NCI-H1436 treated with DMSO at 0.1 percent for 48 hours (cell line): ENCODE results near the gene THSD4.
A peak's percentile ranks its signal among the peaks of the same experiment; 100 is the strongest.
"Not testable (repeated sequence)": the region's sequence is repeated elsewhere in the genome, so short reads cannot be mapped to it uniquely, and the experiment has no call there.

Experiments used
- DNase-seq: peaks from one replicate; lab custom pipeline; 2025; lab: John Stamatoyannopoulos, UW

THSD4 gene

DNA sequence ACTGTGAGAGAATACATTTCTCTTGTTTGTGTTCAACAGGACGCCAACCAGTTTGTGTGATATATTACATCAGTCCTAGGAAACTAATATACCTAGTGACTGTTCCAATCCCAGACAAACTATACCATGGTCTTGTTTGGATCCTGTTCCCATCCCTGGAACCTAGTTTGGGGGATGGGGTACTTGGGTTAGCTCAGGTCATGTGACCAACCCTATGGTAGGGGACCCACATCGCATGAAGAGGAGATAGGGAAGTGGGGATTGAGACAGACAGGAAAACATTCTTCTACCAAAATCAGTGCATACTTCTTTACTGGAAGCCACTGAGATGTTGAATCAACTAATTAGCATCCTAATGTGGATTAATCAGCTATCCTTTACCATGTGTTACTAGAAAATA is 146.1 kb downstream of the THSD4 start:
- DNase-seq, result no peak

DNA sequence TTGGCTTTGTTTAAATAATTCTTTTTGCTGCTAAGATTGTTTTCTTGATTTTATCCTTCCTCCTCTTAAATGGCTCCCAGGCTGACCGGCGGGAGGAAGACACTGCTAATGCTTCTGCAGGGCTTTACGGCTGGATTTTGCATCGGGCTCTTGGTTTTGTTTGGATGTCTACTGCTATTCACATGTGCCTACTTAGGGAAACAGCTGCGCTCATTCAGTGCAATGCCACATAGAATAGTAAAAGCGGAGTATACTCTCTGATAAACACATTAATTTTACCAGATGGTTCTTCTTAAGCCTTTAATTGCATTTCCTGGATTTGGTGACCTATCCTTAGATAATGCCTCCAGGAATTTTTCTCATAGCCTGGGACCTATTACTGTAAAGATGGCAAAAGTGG is 146.6 kb downstream of the THSD4 start:
- no peak for DNase-seq

DNA sequence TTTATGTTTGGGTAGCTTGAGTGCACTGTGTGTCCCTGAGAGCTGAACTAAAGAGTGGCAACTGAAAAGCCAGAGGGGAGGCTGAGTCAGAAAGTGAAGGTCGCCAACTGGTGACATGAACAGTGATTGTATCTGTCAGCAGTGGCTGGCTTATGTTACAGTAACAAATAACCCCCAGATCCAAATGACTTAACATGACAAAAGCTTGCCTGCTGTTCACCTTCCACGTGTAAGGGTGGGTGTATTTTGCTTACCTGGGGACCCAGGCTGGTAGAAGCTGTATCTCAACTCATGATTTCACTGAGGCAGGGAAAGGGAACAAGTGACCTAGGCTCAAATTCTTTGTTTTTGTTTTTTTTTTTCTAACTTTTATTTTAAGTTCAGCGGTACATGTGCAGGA is 147.3 kb downstream of the THSD4 start:
- DNase-seq, result no peak

DNA sequence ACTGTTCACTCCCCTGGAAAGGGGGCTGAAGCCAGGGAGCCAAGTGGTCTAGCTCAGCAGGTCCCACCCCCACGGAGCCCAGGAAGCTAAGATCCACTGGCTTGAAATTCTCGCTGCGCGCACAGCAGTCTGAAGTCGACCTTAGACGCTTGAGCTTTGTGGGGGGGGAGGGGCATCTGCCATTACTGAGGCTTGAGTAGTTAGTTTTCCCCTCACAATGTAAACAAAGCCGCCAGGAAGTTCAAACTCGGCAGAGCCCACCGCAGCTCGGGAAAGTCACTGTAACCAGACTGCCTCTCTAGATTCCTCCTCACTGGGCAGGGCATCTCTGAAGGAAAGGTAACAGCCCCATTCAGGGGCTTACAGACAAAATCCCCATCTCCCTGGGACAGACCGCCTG is 150.3 kb downstream of the THSD4 start:
- DNase-seq, result not testable (repeated sequence)

DNA sequence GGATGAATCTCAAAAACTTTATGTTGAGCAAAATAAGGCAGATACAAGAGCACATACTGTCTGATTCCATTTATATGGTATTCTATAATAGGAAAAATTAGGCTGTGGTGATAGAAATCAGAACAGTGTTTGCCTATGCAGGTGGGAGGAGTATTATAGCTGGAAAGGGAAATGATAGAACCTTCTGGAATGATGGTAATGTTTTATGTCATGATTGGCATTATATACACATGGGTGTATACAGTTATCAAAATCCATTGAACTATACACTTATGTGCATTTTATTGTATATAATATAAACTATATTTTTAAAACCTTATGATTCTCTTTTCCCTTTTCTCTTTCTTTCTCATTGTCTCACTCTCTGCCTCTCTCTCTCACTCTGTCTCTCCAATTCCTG is 156.1 kb downstream of the THSD4 start:
- no peak for DNase-seq

DNA sequence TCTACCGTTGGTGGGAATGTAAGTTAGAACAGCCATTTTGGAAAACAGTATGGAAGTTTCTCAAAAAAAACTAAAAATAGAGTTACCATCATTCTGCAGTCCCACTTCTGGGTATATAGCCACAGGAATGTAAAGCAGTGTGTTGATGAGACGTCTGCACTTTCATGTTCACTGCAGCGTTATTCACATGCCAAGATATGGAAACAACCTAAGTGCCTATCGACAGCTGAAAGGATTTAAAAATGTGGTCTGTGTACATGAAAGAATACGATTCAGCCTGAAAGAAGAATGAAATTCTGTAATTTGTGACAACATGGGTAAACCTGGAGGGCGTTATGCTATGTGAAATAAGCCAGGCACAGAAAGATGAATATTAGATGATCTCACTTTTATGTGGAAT is 157.7 kb downstream of the THSD4 start:
- DNase-seq, result no peak

DNA sequence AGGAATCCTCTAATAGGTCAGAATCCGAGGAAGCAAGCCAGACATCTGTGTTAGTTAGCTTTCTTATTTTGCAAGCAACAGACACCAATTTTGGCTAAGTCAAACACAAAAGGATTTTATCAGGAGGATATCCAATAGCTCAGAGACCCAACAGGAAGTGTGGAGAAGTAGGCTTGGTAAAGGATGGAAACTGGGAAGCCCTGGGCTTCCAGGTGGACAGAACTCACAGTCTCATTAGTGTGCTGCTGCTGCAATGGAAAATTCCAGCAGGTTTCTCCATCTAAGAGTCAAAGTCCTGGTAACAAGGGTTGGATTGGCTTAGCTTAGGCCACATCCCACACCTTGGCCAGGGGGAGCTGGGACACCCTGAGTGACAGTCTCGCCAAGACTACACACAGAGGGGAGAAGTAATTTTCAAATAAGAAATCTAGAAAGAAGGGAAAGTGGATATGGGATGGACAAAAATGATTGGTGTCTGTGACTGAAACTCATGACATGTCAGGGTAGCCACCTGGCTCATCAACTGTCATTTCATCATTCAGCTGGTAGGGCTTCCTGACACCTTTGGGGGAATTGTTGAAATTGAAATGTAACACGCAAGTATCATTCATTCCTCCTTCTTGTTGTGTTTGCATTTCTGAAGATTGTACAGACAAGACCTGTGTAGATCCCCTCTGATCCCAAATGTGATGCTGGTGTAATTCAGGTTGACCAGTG is 158.6 kb downstream of the THSD4 start:
- no peak for DNase-seq

DNA sequence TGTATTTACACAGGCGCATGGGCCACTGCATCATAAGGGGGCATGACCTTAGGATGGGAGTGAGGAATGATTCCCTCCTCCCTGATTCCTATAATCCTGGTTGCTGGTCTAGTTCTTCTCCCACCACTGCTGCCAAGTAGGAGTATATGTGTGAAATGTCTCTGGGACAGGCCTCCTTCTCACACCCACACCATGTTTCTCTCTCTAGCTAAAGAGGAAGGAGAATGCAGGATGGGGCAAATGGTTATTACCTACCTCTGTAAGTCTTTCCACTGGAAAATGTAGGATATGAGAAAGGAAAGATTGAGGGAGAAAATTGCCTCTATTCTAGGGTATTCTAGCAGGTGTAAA is 159.2 kb downstream of the THSD4 start:
- DNase-seq, result no peak

DNA sequence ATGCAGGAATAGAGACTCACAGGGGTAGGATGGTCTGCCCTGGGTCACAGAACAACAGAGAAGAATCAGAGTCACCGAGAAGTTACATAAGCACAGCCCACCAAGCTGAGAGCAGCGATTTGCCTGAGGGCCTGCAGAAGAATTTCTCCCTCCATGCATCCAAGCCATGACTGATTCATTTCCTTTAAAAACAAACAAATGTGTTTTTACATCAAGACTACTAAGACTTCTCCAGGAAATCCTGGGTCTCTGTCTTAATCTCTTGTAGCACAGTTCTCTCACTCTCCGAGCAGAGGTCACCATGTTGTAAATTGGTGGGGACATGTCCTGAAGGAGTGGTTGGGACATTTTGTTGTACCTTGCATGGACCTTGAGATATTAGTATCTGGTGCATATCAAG is 159.8 kb downstream of the THSD4 start:
- no peak for DNase-seq

DNA sequence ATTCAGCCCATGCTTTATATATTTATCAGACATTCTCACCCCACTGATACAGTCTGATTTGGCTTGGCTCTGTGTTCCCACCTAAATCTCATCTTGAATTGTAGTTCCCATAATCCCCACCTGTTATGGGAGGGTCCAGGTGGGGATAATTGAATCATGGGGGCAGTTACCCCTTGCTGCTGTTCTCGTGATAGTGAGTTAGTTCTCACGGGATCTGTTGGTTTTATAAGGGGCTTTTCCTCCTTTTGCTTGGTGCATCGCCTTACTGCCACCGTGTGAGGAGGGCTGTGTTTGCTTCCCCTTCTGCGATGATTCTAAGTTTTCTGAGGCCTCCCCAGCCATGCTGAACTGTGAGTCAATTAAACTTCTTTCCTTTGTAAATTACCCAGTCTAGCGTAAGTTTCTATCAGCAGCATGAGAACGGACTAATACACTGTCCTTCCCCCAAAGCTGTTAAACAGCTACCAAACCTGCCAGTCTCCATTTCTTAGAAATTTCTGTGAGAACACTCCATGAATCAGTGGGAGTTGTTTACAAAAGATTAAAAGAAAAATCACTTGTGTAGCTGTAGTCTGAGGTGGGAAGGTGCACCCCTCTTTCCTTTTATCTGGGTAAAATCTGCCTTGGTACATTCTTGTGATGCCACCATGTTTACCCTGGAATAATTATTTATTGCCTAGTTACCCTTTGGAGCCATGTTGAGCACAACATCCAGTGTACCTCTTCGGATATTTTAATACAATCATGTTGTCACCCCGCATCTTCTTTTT is 160.5 kb downstream of the THSD4 start:
- no peak for DNase-seq

DNA sequence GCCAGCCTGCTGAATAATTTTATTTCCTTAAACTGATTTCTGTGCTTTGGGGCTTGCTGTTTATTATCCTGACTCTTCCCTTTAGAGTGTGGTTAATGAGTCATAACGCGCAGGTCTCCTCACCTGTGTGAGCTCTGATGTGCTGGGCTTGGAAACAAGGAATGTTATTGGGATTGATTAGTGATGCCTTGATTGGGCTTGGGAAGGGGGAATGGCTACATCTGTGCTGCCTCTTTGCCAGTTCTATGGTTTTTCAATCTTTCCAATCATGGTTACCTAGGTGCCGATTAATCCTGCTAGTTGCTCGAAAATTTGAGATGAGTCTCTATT is 161.0 kb downstream of the THSD4 start:
- no peak for DNase-seq

DNA sequence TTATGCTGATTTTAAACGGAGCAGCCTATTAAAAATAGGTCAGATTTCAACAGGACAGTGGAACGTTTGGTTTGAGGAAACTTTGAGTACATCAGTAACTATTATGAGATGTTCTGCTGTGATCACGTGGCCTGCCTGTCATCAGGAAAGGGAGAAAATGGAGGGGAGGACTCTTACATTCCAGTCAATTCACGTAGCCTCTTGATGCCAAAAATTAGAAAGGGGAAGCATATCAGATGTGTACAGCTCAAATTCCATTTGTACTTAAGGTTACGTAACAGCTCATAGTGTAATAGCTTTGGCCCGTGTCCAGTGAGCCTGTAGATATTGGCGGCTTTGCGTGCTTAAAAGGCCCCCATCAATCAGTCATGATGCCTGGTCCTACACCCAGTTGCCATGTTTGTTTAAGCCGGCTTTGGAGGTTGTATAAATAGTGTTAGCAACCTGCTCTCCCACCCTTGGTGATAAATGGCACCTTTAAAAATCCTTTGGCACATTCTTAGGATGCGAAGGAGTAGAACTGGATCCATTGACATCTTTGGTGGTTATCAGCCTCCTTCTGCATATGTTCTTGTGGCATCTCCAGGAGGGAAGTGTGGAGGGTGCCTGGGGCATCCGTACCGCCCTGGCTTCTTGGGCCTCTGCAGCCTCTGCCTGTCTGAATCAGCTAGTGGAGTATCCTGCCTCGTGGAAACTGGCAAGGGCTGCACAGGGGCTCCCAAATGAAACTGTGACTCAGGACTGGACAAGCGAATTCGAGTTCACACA is 163.9 kb downstream of the THSD4 start:
- DNase-seq, result peak; percentile 73

DNA sequence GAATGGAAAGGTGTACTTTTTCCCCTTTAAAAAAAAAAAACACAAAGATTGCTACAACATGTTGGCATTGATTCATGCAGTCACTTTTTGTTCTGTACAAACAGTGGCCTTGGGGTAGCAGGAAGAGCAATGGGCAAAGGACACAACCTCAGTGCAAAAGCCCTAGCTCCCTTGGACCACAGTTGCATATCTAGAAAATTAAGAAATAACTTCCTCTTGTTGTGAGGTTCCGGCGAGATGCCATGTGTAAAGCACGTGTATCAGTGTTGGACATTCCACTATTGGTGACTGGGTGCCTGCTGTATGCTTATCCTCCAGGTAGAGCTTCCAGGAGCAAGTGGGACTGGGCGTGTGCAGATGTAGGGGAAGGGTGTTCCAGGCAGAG is 164.5 kb downstream of the THSD4 start:
- DNase-seq, result no peak

DNA sequence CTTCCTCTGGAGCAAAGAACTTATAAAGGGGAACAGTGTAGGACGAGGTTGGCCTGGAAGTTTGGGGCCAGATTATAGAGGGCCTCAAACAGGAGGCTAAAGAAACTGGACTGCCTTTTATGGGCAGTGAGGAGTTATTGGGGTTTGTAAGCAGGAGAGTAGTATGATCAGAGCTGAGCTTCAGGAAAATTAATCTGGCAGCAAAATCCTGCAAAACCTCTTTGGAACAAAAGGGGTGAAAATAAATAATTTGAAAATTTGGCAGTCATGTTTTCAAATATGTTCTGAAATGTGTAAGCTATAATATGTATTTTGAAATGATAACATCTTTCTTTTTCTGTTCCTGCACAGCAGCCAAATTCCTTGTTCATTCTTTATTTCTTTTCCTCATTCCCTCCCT is 164.9 kb downstream of the THSD4 start:
- DNase-seq, result no peak

DNA sequence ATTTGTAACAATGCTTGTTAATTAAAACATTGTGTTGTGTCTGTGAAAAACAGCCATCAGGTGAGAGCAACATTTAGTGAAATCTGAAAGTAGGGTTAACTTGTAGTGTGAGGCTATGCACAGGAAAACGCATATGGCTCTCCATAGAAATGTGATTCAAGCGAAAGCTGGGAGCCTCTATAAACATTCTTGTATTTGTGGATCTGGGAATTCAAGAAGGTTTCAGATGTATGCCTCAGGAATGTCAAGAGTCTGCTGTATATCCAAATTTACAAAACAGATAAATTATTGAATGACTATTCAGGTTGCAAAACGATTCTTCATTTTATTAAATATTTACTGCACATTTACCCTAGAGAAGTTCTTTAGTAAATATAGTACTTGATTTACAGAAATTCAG is 166.0 kb downstream of the THSD4 start:
- DNase-seq, result no peak

DNA sequence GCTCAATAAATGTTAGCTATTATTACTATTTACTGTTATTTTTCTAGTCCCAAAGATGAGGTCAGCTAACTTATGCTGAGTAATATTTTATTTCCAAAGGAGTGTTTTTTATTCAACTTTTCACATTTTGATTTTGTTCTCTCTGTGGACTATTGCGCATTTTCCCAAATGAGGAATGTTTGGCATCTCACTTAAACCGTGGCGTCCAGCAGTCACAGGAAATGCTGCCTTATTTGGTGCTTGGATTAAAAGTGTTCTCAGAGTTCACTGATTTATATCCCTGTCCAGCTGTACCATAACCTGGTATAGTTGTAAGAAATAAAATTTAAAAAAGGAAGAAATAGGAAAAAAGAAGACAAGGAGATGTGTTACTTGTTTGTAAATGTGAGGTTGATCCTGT is 166.8 kb downstream of the THSD4 start:
- DNase-seq, result no peak

DNA sequence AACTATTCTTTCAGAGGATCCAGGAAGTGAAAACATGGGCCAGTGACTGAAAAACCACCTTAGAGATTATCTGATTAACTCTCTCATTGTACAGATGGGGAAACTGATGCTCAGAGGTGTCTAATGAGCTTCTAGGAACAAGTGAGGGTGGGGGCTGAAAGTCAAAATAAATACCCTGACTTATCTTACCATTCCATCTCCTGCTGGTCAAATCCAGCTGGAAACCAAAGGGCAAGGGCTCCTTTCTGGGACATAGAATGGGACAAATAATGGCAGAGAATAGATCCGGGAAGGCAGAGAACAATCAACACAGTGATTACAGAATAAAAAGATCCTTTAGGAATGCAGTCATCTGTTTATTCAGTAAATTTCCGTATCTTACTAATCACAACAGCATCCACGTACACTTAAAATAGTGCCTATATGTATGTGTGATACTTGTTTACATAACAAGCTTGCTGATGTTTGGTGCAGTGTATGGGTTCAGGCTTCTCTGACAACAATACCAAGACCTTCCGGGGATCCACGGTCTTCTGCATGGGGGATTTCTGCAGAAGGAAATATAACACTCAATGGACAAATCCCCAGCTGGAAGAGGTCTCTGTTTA is 173.2 kb downstream of the THSD4 start:
- no peak for DNase-seq

DNA sequence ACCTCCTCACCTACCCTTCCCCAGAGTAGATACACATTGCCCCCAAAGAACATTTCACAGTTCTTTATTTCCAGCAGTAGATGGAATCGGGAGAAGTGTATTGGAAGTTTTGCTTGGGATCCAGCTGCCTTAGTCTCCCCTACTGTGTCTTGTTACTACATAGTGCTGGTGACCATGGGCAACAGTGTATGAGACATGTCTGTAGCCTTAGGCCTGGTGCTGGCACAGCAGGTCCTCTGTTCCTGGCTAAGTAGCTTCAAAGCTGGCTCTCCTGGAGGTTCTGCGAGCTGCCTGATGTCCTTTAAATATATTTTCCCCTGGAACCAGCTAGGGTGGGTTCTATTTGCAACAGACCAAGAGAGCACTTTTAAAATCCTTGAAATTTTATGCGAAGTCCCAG is 174.7 kb downstream of the THSD4 start:
- DNase-seq, result no peak

DNA sequence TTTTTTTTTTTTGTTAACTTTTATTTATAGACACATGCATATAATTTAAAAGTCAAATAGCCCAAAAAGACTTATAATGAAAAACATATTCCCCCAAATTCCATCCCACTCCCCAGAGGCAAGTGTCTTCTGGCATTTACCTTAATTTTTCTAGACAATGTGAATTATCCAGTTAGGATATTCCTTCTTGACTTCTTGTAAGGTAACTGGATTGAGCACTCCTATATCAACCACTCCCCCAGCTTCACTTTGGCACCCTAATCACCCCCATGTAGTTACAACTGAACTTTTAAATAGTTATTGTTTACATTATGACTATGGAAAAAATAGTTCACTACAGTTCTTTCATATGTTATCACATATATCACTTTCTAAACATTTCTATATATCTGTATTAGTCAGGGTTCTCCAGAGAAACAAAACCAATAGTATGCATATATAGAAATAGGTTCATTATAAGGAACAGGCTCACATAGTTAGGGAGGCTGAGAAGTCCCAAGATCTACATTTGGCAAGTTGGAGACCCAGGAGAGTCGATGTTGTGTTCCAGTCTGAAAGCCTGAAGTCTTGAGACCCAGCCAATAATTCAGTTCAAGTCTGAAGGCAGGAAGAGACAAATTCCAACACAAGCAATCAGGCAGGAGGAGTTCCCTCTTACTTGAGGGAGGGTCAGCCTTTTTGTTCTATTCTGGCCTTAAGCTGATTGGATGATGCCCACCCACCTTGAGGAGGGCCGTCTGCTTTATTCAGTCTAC is 175.8 kb downstream of the THSD4 start:
- DNase-seq, result no peak

DNA sequence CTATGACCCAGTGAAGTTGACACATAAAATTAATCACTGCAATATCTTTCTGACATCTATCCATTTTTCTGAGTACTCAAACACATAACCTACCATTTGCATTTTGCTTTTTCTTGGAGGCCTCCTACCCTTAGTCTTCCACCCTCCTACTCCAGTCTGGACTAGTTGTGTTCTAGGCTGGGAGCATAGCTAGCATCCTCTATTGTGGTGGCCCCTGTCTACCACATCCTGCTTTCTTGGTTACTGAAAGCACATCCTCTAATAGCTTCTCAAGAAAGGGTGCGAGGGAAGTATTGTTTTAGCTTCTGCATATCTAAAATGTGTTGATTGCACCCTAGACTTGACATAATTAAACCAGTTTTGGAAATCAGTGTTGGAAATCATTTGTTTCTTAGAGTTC is 176.5 kb downstream of the THSD4 start:
- no peak for DNase-seq

DNA sequence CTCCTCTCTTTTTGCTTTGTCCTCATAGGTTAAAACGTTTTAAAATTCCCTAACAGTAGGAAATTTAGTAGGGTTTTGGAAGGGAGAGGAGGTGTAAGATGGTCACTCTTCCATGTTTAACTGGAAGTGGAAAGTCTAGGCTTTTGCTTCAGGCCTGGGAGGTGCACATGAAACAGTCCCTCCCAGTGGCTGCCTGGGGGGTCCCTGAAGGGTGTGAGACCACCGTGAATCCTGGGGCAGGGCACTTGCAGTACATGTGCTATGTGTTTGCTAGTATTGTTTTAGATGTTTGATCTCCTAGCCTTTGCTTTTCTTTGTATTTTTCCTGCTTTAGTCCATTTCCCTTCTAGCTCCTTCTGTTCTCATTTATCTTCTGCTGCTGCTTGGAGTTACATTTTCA is 178.5 kb downstream of the THSD4 start:
- DNase-seq, result no peak

DNA sequence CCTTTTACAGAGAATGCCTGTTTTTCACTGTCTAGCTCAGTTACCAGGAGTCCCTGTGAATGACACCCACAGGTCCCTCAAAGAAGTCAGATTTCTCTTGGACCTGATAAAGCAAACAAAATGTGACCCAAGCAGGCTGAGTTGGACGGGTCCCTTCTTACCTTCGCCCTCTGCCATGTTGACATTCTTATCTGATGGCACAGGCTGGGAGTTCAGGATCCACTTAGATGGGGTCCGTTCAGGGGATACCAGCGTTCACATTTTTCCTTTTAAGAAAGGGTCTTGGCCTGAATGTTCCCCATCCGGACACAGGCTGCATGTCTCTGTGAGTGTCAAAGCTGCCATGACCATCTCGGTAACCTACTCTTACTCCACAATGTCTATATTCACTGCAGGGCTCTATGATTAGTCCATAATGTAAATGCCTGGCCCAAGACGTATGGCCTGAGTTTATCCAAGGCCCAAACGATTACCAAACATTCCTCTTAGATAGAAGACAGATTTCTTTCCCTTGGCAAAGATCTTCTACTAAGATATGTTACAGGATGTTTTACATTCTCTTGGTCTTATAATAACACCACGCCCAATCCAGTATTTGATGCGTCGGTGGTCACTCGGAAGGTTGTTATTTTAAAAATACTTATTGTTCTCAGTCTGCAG is 179.1 kb downstream of the THSD4 start:
- no peak for DNase-seq
